WTC11 (cell line): ENCODE data around the gene KRTAP5-6.
"Not testable (repeated sequence)": the region's sequence is repeated elsewhere in the genome, so short reads cannot be mapped to it uniquely, and the experiment has no call there.

Experiments
- ATF6 ChIP-seq: sonication (generic); formaldehyde crosslinking; IDR thresholded peaks from 2 replicates; pipeline ENCODE4 v1.8.1; 2023; ENCODE audit warnings: mild to moderate bottlenecking, missing genetic modification reagents
- E2F5 ChIP-seq: sonication (generic); formaldehyde crosslinking; IDR thresholded peaks from 2 replicates; pipeline ENCODE4 v1.8.1; 2022; ENCODE audit warnings: mild to moderate bottlenecking, moderate library complexity, missing genetic modification reagents
- RELA ChIP-seq: sonication (generic); formaldehyde crosslinking; IDR thresholded peaks from 2 replicates; pipeline ENCODE4 v1.8.1; 2022; ENCODE audit warnings: missing genetic modification reagents, mild to moderate bottlenecking, borderline replicate concordance

- not testable (repeated sequence) for TF ChIP-seq E2F5; ATF6 (CRISPR knock-in tag); RELA
These were observed 7.5 kb upstream of the KRTAP5-6 start for GRCh38 chr11:1689250-1690166.
